KOPT-K1 (cell line): Measurements from ENCODE around the gene RBMS2.
"Not testable (repeated sequence)": the region's sequence is repeated elsewhere in the genome, so short reads cannot be mapped to it uniquely, and the experiment has no call there.

Experiments
- H3K27ac ChIP-seq: fragments of 200-600 bp; sonication (generic); 2 replicates; pipeline ENCODE4 v1.5.1; 2016; ENCODE audit warnings: antibody characterized with exemption, mild to moderate bottlenecking, low read depth, low read length; ENCODE audit not compliant: poor library complexity, severe bottlenecking
- H3K36me3 ChIP-seq: fragments of 200-600 bp; sonication (generic); 2 replicates; pipeline ENCODE4 v1.5.1; 2017; ENCODE audit warnings: antibody characterized with exemption, mild to moderate bottlenecking, low read length, moderate library complexity; ENCODE audit not compliant: insufficient read depth
- H3K9me3 ChIP-seq: fragments of 200-600 bp; sonication (generic); 2 replicates; pipeline ENCODE4 v1.5.1; 2017; ENCODE audit warnings: antibody characterized with exemption, low read length, mild to moderate bottlenecking; ENCODE audit not compliant: insufficient read depth, poor library complexity, severe bottlenecking

Gene RBMS2

GRCh38 chr12:56537546-56537945 lies 15.9 kb downstream of the RBMS2 start:
- Histone ChIP-seq H3K9me3 (no peaks in the 10 kb centered on the region), H3K27ac (no peak overlapping the region), H3K36me3 (no peaks in the 10 kb centered on the region)

GRCh38 chr12:56541631-56542030 lies 20.0 kb downstream of the RBMS2 start:
- Histone ChIP-seq H3K9me3 (no peaks in the 10 kb centered on the region), H3K27ac (no peak overlapping the region), H3K36me3 (no peaks in the 10 kb centered on the region)

- no peaks in the 10 kb centered on the region for H3K9me3 ChIP-seq
- no peaks in the 10 kb centered on the region for H3K36me3 ChIP-seq
- no peak overlapping the region for H3K27ac ChIP-seq
These were observed 20.5 kb downstream of the RBMS2 start for GRCh38 chr12:56542164-56542563.

GRCh38 chr12:56545023-56545604 lies 23.5 kb downstream of the RBMS2 start:
- Histone ChIP-seq H3K27ac (no peak overlapping the region), H3K9me3 (no peaks in the 10 kb centered on the region), H3K36me3 (no peaks in the 10 kb centered on the region)

GRCh38 chr12:56546680-56547079 lies 25.1 kb downstream of the RBMS2 start:
- no peaks in the 10 kb centered on the region for H3K9me3 ChIP-seq
- no peaks in the 10 kb centered on the region for H3K36me3 ChIP-seq
- H3K27ac ChIP-seq = no peak overlapping the region

GRCh38 chr12:56551070-56551469 lies 29.4 kb downstream of the RBMS2 start:
- Histone ChIP-seq H3K9me3 (no peaks in the 10 kb centered on the region), H3K27ac (no peak overlapping the region), H3K36me3 (no peaks in the 10 kb centered on the region)

- peak overlapping the region; percentile 70 for H3K27ac ChIP-seq
- H3K9me3 ChIP-seq = no peaks in the 10 kb centered on the region
- no peaks in the 10 kb centered on the region for H3K36me3 ChIP-seq
These were observed 44.0 kb downstream of the RBMS2 start for GRCh38 chr12:56565510-56566101.

GRCh38 chr12:56568146-56568545 lies 46.5 kb downstream of the RBMS2 start:
- Histone ChIP-seq H3K9me3 (no peaks in the 10 kb centered on the region), H3K27ac (no peak overlapping the region), H3K36me3 (no peaks in the 10 kb centered on the region)

GRCh38 chr12:56571121-56571520 lies 49.5 kb downstream of the RBMS2 start:
- Histone ChIP-seq H3K27ac (peak overlapping the region; percentile 73), H3K36me3 (no peaks in the 10 kb centered on the region), H3K9me3 (no peaks in the 10 kb centered on the region)

GRCh38 chr12:56572288-56572687 lies 50.7 kb downstream of the RBMS2 start:
- H3K9me3 ChIP-seq = no peaks in the 10 kb centered on the region
- no peaks in the 10 kb centered on the region for H3K36me3 ChIP-seq
- no peak overlapping the region for H3K27ac ChIP-seq

GRCh38 chr12:56574210-56574609 lies 52.6 kb downstream of the RBMS2 start:
- Histone ChIP-seq H3K36me3 (no peaks in the 10 kb centered on the region), H3K27ac (no peak overlapping the region), H3K9me3 (no peaks in the 10 kb centered on the region)

GRCh38 chr12:56577248-56577647 lies 55.6 kb downstream of the RBMS2 start:
- not testable (repeated sequence) for H3K36me3 ChIP-seq, H3K27ac ChIP-seq, H3K9me3 ChIP-seq

GRCh38 chr12:56578983-56579546 lies 57.4 kb downstream of the RBMS2 start:
- no peak overlapping the region for H3K27ac ChIP-seq
- H3K9me3 ChIP-seq = no peaks in the 10 kb centered on the region
- no peaks in the 10 kb centered on the region for H3K36me3 ChIP-seq

GRCh38 chr12:56581418-56582145 lies 60.0 kb downstream of the RBMS2 start:
- Histone ChIP-seq H3K36me3 (no peaks in the 10 kb centered on the region), H3K27ac (peak overlapping the region; percentile 81), H3K9me3 (no peaks in the 10 kb centered on the region)

- H3K9me3 ChIP-seq = no peaks in the 10 kb centered on the region
- no peak overlapping the region for H3K27ac ChIP-seq
- peaks cover 19% of the 10 kb centered on the region; the same call in 1 of the 2 replicates for H3K36me3 ChIP-seq
These were observed 63.5 kb downstream of the RBMS2 start for GRCh38 chr12:56585098-56585497.
